ENCODE measurements around the gene CRACR2A.

The CRACR2A gene

DNA sequence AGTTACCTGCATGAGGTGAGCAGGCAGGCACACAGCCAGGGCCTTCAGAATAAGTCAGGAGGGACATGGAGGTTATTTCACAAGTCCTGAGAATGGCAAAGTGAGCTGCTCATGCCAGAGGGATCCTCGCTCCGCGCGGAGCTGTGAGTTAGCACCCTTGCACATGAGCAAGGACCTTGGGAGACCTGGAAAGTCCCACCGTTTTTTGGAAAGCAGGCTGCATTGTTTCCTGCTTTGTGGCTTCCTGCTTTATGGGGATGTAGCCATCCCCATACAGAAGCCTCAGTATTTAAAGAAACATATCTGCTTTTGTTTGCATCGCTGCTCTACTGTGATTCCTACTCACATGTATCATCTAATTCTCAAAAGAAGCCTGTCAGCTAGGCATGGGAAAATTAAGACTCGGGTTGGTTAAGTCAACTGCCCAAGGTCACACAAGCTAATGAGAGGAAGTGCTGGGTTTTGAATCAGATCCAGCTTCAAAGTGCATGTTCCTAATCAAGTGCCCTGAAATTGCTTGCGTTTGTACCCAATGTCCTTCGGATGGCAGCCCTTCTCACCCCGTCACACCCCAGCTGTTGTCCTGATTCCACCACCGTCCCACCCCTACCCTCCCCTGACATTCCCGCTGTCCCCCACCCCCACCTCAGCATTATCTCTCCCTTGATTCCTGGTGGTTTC, 106.2 kb downstream of the CRACR2A start:
- no peak for DNase-seq

DNA sequence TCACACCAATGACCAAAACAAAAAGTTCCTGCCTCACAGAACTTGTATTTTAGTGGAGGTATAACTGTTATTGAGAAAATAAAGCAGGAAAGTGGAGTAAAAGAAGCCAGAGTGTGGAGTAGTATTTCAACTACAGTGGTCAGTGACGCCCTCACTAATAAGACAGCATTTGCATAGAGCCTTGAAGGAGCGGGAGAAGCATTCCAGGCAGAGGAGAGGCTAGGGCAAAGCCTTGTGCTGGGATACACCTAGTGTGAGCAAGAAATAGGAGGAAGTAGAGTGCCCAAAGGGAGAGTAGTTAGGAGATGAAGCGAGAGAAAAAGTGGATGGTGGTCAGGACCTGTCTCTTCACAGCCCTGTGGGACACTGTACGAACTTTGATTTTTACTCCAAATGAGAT, 107.8 kb downstream of the CRACR2A start:
- DNase-seq, result no peak

DNA sequence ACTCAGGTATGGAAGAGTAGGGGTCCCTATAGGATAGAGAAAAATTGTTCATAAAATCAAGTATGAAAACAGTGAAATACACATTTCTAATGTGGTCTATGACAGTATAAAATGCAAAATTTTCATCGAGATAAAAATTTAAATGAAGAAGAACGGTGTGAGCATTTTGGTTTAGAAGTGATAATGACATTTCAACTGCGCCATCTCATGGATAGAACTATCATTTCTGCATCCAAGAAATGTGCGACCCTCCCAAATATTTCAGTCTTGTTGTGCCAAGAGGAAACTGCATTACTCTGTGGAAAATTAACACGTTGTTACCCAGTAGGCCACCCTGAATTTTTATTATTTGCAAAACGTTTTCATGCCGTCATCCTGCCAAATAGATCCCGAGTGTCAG, 108.8 kb downstream of the CRACR2A start:
- DNase-seq, result no peak

DNA sequence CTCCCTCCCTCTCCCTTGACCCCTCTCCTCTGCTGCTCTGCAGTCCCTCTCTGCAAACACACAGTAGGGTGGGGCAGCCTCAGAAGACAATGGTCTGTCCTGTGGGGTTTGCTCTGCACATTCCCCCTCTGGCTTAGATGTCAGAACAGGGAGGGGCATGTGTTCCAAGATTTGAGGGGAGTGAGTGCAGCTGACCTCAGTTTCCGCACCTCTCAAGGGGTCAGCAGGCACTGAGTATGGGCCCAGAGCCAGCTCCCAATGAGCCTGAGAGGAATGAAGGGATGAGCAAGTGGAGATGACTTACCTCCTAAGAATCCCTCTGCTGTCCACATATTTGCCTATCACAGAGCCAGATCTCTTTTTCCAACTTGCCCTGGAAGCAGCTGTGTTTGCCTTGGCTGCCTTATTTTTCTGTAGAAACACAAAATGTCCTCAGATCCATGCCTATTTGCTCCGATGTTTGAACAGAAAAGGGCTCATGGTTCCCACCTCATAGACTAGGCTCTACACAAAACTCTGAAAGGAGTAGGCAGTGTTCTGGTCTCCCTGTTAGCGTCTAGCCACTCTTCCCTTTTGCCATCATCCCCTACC, 111.4 kb downstream of the CRACR2A start:
- peak; percentile 22 for DNase-seq

DNA sequence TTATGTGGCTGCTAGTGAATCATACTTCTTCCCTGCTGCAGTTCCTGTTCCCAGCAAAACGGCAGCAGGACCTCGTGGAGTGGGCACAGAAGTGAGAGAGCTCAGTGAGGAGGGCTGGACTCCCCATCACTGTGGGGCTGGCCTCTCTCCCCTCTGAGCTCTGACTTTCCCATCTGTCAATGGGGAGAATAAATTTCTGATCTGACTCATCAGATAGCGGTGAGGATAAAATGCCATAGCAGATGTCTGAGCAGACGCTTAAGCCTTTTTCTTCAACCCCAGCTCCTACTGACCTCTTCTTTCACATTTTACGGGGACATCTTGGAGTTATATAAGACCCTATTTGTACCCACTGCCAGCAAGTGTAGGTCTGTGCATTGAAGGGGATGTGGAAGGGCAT, 116.6 kb downstream of the CRACR2A start:
- no peak for DNase-seq

DNA sequence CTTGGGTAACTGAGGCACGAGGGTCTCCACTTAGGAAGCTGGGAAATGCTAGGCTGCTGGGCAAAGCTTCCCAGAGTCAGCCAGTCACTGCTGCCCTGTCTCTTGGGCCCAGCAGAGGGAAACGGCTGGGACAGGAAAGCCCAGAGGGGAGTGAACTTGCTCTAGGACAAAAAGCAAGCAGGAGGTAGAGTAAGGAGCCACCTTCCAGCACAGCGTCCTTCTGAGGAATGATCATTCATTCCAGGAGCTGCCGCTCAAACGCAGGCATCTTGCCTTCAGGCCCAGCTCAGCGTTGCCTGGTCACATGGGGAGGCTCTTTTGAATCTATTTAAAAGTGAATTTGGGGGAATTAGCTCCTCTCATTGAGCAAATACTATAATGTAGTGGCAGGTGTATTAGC, 118.6 kb downstream of the CRACR2A start:
- no peak for DNase-seq

DNA sequence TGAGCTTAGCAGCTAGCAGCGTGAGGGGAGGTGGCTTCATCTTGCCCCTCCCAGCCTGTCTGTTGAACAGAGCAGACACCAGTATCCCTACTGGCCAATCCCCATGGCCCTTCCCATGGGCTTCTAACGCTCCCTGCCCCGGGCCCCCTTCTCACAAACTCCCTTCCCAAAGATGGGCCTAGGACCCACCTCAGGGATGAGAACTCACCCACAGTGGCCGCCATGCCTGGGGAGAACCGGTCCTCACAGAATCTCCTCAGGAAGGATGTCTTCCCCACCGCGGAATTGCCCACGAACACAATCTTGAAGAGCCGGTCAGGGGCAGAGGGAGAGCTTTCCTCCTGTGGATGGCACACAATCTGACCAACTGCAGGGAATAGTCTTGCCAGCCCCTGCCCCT, 119.5 kb downstream of the CRACR2A start:
- DNase-seq, result no peak

DNA sequence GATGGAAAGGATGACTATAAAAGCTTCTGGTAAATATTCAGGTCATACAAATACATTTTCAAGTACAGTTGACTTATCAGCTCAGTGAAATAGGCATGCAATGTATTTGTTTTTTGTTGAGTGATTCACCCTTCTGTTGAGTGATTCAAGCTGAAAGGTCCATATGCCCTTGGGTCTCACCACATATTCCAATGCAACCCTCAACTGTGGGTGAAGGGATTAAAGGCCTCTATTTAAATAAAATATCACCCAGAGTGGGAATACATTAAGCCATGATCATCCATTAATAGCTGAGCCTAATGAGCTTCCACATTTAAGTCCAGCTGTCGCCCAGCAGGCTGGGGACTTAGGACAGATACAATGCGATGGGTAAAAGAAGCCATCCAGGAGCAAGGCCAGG, 120.2 kb downstream of the CRACR2A start:
- no peak for DNase-seq

DNA sequence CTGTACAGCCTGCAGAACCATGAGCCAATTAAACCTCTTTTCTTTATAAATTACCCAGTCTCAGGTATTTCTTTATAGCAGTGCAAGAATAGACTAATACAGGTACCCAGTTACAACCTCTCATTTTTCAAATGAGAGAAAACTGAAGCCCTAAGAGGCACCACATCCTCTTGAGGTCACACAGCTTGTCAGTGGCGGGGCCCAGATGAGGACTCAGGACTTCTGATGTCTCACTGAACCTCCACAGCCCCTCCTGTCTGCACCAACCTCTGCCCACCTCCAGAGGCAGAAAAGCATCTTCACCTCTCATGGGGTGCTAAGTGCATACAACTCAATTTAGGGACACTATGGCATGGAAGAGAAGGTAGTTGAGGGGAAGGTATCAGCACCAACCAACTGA, 120.7 kb downstream of the CRACR2A start:
- no peak for DNase-seq

DNA sequence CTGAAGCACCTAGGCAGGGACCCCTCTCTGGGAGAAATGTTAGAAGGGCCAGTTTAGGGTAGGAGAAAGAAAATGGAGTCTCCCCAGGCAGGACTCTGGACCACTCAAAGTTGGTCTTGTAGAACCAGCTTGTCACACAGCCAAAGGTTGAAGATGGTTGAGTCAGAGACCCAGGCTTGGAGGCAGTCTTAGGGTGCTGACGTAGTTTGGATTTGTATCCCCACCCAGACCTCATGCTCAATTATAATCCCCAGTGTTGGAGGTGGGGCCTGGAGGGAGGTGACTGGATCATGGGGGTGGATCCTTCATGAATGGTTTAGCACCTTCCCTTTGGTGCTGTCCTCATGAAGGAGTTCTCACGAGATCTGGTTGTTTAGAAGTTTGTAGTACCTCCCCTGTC, 121.2 kb downstream of the CRACR2A start:
- DNase-seq, result no peak

DNA sequence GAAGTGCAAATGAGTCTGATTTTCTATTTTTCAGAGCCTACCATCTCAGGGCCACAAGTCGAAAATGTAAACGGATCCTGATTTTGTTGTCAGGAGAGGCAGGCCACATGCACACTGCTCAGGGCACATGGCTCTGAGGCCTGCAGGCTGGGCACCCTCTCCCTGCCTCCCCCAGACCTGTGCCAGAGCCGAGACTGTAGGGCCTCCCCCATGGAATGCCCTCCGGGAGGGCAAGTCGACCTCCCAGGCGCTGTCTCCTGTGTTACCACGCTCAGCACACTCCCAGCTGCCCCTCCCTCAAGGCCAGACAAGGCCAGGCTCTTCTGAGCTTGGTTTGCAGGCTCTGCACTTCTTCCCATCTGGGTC, 121.7 kb downstream of the CRACR2A start:
- DNase-seq, result no peak

DNA sequence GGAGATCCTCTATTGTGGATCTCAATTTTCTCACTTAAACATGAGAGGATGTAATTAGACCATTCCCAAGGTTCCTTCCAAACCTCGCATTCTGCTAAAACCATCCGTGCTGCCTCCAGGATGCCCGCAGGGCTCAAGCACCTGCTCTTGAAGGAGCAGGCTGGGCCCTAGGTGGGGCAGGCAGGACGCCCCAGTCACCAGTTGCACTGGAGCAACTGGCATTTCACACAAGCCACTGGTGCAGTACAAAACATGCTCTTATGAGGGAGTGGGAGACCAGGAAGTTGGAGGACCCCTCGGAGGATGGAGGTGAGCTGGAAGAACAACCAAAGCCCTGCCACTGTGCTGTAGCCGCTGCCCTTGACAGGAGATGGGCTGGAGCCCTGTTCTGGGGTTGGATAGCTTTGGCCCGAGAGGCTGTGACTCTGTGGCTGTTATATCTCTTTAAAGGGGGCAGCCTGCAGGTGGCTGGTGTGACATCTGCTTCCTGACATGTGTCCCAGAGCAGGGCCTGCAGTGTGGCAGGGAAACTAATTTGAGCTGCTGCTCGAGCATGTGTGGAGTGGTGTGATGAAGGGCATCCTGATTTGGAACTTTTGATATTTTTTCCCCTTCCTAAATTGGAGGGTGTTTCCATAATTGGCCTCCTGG, 122.2 kb downstream of the CRACR2A start:
- no peak for DNase-seq

DNA sequence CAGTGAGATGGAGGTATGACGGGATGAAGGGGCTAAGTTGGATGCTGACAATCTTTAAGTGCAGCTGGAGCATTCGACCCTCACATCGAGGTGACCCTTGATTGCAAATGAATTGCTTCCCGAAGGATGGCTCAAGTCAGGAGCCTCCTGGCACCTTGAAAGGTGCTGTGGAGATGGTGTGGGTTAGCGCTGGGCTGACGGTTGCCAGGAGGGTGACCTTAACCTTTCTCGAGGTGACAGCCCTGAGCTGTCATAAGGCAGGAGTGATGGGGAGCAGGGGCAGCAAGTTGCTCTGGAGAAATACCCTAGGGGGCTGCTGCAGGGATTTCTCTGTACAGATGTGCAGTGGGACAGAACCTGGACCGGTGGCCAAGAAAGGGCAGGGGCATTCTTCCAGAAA, 122.8 kb downstream of the CRACR2A start:
- no peak for DNase-seq

DNA sequence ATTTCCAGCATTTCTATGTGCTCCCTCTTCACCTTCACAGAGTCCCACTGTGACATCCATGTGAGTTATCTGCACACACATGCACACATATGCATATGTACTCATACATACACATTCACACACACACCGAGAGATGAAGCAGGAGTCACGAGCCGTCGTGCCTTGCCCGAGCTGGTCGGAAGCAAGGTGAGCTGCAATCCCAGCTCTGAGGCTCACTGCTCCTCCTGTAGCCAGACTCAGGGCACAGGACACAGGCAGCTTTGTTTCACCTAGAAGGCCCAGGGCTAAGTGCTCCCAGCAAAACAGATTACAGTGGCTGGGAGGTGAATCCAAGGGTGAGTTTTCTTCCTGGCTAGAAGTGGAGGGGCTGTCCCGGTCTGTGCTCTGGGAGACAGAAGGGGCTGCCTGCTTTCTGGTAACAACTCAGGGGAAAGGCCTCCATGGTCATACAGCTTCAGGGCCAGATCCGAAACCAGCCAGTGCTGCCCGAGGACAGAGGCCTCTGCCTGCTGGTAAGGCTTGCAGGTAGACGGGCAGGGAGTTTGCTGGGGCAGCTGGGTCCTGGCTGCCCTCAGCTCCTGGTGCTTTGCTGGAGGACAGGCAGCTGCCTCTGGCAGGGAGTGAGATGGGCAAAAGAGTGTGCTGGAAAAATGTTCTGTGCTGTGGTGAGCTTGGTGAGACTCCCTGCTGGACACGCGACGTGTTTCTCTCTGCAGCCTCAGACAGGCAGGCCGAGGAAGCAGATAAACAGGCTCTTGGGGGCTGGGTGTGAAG, 123.7 kb downstream of the CRACR2A start:
- DNase-seq, result no peak

DNA sequence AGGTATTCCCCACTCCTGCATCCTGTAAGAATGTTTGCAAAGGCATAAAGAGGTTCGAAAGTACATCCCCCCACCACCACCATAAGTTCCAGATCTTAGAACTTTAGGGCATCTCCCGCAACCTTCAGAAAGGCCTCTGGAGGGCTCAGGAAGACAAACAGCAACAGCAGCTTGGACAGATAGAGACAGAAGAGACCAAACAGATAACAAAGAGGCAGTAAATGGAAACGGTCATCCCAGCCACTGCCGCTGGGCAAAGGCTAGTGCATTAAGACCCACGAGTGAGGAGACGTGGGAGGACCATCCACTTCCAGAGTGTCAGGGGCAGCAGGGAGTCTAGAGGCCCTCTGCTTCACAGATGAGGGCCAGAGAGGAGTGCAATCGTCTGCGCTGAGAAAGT, 124.3 kb downstream of the CRACR2A start:
- no peak for DNase-seq

DNA sequence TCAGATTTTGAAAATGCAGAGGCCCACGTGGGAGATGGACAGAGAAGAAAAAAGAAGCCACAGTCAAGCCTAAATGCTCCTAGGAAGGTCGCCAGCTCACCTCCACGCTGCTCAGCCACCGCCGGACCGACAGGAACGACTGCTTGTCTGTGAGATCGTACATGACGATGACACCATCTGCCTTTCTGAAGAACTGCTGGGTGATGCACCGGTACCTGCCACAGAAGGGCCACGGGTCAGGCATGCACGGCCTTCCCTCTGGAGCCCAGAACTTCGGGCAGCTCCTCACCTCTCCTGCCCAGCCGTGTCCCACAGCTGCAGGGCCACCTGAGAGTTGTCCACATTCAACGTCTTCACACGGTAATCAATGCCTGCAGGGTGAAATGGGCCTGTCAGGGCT, 125.6 kb downstream of the CRACR2A start:
- DNase-seq, result no peak

DNA sequence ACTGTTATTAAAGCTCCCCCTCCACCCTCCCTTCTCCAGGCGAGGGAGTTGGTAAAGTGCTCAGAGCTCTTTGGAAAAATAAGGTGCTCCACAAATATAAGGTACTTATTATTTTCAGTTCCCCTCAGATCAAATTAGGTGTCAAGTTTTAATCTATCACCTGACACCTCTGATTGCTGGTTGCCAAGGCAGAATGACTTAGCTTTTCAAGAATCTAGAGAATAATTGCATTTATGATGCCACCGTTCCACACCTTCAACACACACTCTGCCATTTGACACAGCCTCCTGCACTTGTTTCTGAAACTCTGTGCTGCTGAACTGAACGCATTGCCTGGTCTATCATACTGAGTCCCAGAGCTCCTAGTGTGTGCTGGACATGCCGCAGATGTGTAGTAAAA, 128.6 kb downstream of the CRACR2A start:
- DNase-seq, result no peak

DNA sequence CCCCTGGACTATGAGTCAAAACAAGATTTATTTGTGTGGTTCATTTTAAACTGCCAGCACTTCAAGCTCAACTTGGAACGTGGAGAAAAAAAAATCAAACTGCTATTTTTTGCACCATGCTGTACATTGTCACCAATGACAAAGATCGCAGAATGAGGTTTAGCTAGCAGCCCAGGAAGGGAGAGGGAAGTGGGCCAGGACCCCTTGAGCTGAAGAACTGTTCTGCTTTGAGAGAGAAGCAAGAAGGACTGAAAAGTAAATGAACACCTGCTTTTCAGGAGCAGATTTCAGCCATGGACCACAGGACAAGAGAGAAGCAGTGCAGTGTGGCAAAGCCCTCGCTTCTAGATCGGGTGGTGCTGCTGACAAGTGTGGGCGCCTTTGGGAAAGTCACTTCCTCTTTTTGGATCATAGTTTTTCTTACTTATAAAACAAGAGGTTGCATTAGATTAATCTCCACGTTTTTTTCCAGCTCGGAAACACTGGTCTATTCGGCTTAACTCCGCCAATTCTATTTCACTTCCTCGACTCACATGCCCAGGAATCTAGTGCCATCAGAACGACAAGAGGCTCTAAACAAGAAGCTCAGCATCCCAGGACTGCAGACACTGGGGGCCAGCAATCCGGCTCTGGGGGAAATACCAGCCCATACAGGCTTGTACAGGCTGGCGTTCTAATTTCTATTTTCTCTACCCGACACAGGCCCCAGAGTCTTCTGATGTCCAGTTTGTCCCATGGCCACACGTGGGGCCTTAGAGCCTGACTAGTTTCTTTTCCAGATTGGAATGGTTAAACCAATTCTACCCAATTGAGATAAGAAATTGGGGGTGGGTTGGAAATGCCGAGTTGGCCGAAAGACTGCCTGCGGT, 129.9 kb downstream of the CRACR2A start:
- DNase-seq, result no peak

DNA sequence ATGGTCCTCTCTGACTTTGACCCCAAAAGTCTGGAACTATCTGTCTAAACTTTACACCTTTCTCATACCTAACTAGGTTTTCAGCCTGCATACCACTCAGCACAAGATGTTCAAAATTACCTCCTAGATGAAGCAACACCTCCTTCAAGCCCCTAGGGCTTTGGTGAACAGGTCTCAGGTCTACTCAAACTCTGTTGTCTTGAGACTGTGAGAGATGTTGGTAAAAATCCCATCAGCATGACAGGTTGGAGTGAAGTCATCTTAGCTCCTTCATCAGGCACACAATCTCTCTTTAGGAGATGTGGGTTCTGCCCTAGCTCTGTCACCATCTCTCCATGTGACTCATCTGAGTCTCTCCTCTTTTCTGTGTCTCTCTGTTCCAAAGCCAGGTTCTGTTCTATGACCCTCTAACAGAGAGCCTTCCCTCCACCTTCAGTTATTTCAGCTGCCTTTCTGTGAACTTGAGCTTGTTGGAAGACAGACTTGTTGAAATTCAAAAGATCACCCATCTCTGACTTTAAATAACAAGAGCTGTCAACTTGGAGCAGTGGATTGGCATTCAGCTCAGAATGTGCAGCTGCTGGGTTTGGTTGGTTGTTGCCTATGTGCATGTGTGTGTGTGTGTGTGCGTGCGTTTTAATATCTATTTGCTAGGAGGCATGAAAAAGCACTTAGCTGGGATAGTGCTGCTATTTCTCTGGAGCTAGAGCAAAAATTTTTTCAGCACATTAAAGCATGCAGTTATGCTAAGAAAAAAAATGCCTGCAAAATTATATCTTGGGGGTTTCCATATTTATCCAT, 130.7 kb downstream of the CRACR2A start:
- no peak for DNase-seq

DNA sequence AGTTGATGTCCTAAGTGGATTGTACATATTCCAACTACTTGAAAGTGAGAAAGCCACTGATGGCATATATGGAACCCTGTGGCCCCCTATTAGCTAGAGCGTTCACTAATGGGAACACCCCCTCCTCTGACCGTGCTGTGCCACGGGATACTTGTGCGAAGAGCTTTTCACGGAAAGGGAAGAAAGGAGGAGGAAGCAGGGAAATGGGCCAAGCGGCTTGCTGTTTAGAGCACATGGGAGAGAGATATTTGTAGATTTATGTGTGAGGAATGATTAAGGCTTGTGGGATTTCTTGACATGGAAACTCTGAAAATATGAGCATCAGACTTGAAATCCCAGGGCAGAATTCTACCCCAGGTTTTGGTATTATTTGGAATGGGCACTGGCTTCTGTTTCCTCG, 132.1 kb downstream of the CRACR2A start:
- DNase-seq, result no peak

DNA sequence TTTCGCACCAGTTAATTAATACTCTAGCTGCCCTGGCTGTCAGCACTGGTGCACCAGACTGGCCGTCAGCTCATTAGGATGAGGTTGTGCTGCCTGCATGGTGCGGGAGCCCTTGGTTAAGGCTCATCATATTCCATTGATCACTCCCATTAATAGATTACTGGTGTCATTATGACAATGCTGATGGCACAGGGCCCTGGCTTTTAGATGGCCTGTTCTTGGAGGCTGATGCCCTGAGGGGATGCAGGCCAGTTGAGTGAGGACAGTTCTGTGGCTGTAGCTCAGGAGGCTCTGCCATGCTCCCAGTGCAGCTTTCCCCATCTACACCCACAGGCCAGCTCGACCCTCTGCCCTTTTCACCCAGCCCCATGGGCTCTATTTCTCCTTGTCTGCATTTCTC, 135.3 kb downstream of the CRACR2A start:
- no peak for DNase-seq

DNA sequence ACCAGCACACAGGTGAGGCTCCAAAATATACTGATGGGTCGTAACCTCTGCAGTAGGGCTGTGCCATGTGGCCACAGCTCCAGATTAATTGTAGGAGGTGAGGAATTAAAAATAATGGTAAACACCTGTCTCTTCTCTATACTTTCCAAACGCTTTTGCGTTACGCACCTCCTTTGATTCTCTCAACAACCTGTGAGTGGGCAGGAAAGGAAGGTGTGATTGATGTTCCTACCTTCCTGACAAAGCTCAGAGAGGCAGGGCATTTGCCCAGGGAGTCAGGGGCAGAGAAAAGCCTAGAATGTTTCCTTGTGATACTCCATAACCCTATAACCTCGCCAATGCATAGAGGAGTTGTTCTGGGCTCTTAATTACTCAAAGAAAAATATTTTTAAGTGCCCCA, 137.0 kb downstream of the CRACR2A start:
- no peak for DNase-seq
